Ascending aorta (tissue), 2 donors: Measurements from ENCODE around the gene PGBD5. TPM values are rescaled to one million over a fixed set of nuclear protein-coding genes. Genes with fewer than 3 reads are reported as not detected.
"Not testable (repeated sequence)": the region's sequence is repeated elsewhere in the genome, so short reads cannot be mapped to it uniquely, and the experiment has no call there.

Experiments
- DNase-seq, 2 donors: peaks; one replicate each; pipeline ENCODE4 v3.0.0-alpha.2; 2019; ENCODE audit warnings: low spot score in 2 of 2
- H3K27ac ChIP-seq, 2 donors: fragments of 200-600 bp; sonication (generic); one replicate each; pipeline ENCODE4 v1.5.1; 2016 to 2017; ENCODE audit warnings: mild to moderate bottlenecking in 1 of 2
- H3K27me3 ChIP-seq: fragments of 200-600 bp; sonication (generic); one replicate; pipeline ENCODE4 v1.5.1; 2017
- H3K36me3 ChIP-seq, 2 donors: fragments of 200-600 bp; sonication (generic); one replicate each; pipeline ENCODE4 v1.5.1; 2016
- H3K4me1 ChIP-seq, 2 donors: fragments of 200-600 bp; sonication (generic); one replicate each; pipeline ENCODE4 v1.5.1; 2016 to 2017; ENCODE audit warnings: mild to moderate bottlenecking in 1 of 2
- H3K4me3 ChIP-seq, 2 donors: fragments of 200-600 bp; sonication (generic); one replicate each; pipeline ENCODE4 v1.5.1; 2016 to 2017; ENCODE audit warnings: mild to moderate bottlenecking in 1 of 2
- H3K9me3 ChIP-seq, 2 donors: fragments of 200-600 bp; sonication (generic); one replicate each; pipeline ENCODE4 v1.5.1; 2016
- intact Hi-C: fragments of 100-400 bp; cut with DNase I; formaldehyde crosslinking; loops from one replicate; pipeline ENCODE4 v1.15.1; 2023
- total RNA-seq: library from RNA; depleted of rRNA; stranded (reverse); fragments of >200 nt; gene quantifications from one replicate; pipeline ENCODE4 v1.1.0, GENCODE V29; 2016
- TF ChIP-seq, protein P1 (sequence below), 3 experiments: fragments of 200-600 bp in 2 of 3; fragments of 450-650 bp in 1 of 3; sonication (generic) in 2 of 3; IDR thresholded peaks; one replicate each; pipeline ENCODE4 v1.5.1; 2016 to 2019; ENCODE audit warnings: antibody characterized with exemption in 3 of 3, mild to moderate bottlenecking in 1 of 3, moderate library complexity in 1 of 3

Gene PGBD5
- total RNA-seq, 1 donor from 2014 or later: not detected

DNA sequence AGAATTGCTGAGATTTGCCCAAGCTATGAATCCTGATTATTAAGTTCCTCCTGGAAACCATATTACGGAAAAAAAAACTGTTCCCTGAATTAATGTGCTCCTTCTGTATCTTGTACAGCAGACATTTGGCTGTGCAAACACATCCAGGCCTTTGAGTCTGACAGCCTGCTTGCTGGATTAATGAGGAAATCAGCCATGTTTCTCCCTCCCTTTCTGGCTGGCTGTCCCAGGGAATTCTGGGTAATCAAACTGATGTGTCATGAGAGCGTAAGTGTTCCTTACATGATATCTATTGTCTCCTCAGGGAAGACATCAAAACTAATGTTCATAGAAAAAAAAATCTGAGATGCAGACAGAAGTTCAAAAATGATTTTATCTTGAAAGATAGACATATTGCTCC, 18.8 kb downstream of the PGBD5 start:
- H3K4me1 ChIP-seq: no peaks in the 10 kb centered on the region
- TF ChIP-seq, protein P1, sequence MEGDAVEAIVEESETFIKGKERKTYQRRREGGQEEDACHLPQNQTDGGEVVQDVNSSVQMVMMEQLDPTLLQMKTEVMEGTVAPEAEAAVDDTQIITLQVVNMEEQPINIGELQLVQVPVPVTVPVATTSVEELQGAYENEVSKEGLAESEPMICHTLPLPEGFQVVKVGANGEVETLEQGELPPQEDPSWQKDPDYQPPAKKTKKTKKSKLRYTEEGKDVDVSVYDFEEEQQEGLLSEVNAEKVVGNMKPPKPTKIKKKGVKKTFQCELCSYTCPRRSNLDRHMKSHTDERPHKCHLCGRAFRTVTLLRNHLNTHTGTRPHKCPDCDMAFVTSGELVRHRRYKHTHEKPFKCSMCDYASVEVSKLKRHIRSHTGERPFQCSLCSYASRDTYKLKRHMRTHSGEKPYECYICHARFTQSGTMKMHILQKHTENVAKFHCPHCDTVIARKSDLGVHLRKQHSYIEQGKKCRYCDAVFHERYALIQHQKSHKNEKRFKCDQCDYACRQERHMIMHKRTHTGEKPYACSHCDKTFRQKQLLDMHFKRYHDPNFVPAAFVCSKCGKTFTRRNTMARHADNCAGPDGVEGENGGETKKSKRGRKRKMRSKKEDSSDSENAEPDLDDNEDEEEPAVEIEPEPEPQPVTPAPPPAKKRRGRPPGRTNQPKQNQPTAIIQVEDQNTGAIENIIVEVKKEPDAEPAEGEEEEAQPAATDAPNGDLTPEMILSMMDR (IDR thresholded peaks at IDR 0.05): no peak
- H3K27ac ChIP-seq: no peak overlapping the region

DNA sequence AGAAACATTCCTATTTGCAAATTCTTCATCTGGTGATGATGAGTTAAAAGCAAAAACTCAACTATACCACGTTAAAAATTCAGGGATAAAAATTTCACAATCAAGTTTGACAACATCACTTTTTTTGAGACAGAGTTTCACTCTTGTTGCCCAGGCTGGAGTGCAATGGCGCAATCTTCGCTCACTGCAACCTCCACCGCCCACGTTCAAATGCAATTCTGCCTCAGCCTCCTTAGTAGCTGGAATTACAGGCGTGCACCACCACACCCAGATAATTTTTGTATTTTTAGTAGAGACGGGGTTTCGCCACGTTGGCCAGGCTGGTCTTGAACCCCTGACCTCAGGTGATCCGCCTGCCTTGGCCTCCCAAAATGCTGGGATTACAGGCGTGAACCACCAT, 19.4 kb downstream of the PGBD5 start:
- intact Hi-C loops: not testable (repeated sequence)

More for the DNA sequence above, 18.8 kb downstream of the PGBD5 start:
- intact Hi-C loops: no loop called here
- H3K36me3 ChIP-seq: no peaks in the 10 kb centered on the region
- no peaks in the 10 kb centered on the region for H3K27me3 ChIP-seq
- no peak overlapping the region for H3K4me3 ChIP-seq
- H3K9me3 ChIP-seq: no peaks in the 10 kb centered on the region
- peak in 1 of 2 donors; percentile 11 for DNase-seq

DNA sequence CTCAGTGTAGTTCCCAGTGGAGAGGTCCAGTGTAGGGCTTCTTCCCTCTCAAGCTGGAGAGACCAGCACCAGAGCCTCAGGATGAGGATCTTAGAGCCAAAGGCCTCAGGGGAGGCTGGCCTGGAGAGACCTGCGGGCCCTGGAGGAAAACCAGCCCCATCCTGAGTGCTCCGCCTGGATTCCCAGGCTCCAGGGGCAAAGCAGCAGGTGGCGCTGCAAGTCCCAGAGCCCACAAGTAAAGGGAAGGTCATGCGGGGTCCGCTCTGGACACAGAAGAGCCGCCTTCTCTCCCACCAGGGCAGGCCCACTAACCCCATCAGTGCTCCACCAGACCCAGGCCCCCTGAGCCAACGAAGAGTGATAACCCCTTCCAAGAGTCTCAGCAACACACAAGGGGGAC, 22.7 kb downstream of the PGBD5 start:
- TF ChIP-seq, protein P1 (IDR thresholded peaks at IDR 0.05): no peak
- peak in 1 of 2 donors; percentile 31 for DNase-seq
- intact Hi-C loops: no loop called here
- Histone ChIP-seq H3K27me3 (no peaks in the 10 kb centered on the region), H3K27ac (no peak overlapping the region), H3K4me1 (no peaks in the 10 kb centered on the region), H3K4me3 (no peak overlapping the region), H3K36me3 (no peaks in the 10 kb centered on the region), H3K9me3 (no peaks in the 10 kb centered on the region)

More for the DNA sequence above, 19.4 kb downstream of the PGBD5 start:
- H3K27ac ChIP-seq, H3K9me3 ChIP-seq, H3K4me1 ChIP-seq, H3K4me3 ChIP-seq, H3K27me3 ChIP-seq, H3K36me3 ChIP-seq: not testable (repeated sequence)
- peak in 1 of 2 donors; percentile 22 for DNase-seq

DNA sequence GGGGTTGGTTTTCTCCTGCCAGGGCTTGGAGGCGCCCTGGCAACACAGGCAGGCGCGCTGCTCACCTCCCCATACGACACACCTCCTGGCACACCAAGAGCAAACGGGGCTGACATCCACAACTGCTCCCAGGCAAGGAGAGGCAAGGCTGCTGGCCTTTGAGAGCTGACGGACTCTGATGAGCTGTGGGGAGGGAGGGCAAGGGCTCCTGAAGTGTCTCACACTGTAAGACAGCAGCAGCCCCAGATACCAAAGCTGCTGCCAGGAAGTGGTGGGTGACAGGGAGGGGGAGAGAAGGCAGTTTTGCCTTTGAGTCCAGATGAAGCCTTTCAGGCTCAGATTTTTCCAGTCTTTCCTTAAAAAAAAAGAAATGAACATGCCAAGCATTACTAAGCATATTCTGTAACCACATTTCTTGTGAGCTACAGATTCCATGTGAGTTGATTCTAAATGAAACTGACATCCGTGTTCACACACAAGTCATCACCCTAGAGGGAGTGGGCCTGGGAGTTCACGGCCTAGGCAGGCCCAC, 24.3 kb downstream of the PGBD5 start:
- peak in 1 of 2 donors; percentile 37 for DNase-seq
- Histone ChIP-seq H3K27me3 (no peaks in the 10 kb centered on the region), H3K9me3 (no peaks in the 10 kb centered on the region), H3K4me3 (no peak overlapping the region), H3K4me1 (no peaks in the 10 kb centered on the region), H3K27ac (no peak overlapping the region), H3K36me3 (no peaks in the 10 kb centered on the region)
- TF ChIP-seq, protein P1 (IDR thresholded peaks at IDR 0.05): no peak
- intact Hi-C loops: no loop called here

DNA sequence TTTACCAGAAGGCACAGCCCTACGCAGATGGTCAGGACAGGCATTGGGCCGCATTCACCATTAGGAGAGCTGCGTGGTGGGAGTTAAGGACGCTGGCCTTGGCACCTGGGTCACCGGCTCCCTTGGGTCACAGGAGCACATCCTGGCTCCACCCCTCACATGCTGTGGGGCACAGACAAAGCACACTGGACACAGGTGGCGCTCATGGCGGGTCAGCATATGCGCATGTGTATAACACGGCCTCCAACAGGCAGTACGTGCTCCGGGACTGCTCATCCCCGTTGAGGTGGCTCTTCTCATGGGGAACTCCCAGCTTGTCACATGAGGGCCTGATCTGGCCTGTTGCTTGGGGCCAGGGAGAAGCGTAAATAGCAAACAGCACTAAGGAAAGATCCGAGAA, 25.0 kb downstream of the PGBD5 start:
- TF ChIP-seq, protein P1 (IDR thresholded peaks at IDR 0.05): no peak
- Histone ChIP-seq H3K4me1 (no peaks in the 10 kb centered on the region), H3K4me3 (no peak overlapping the region), H3K9me3 (no peaks in the 10 kb centered on the region), H3K27ac (no peak overlapping the region), H3K27me3 (no peaks in the 10 kb centered on the region), H3K36me3 (no peaks in the 10 kb centered on the region)
- intact Hi-C loops: no loop called here
- DNase-seq: peak in 1 of 2 donors; percentile 34

DNA sequence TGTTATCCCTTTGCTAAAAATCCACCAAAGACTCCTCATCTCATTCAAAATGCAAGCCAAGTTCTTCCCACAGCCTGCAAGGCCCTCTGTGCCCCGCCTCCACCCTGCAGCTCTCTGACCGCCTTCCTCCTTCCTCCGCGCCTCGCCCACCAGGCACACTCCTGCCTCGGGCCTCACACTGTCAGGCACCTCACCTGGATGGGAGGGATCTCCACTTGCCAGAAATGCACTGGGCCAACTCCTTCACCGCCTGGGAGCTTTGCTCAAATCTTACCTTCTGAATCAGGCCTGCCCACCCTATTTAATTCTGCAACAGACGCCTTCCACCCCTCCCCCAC, 26.2 kb downstream of the PGBD5 start:
- intact Hi-C loops: no loop called here
- Histone ChIP-seq H3K4me3 (no peak overlapping the region), H3K27me3 (no peaks in the 10 kb centered on the region), H3K36me3 (no peaks in the 10 kb centered on the region), H3K4me1 (no peaks in the 10 kb centered on the region), H3K9me3 (no peaks in the 10 kb centered on the region), H3K27ac (no peak overlapping the region)
- TF ChIP-seq, protein P1 (IDR thresholded peaks at IDR 0.05): no peak
- peak in 1 of 2 donors; percentile 45 for DNase-seq
